Measurements from ENCODE around the gene CRNKL1. TPM values are rescaled to one million over a fixed set of nuclear protein-coding genes. Genes with fewer than 3 reads are reported as not detected.

CRNKL1 gene
- total and polyA plus RNA-seq, 7 donors, result 20.1 to 30.6 (median 23.2) TPM

DNA sequence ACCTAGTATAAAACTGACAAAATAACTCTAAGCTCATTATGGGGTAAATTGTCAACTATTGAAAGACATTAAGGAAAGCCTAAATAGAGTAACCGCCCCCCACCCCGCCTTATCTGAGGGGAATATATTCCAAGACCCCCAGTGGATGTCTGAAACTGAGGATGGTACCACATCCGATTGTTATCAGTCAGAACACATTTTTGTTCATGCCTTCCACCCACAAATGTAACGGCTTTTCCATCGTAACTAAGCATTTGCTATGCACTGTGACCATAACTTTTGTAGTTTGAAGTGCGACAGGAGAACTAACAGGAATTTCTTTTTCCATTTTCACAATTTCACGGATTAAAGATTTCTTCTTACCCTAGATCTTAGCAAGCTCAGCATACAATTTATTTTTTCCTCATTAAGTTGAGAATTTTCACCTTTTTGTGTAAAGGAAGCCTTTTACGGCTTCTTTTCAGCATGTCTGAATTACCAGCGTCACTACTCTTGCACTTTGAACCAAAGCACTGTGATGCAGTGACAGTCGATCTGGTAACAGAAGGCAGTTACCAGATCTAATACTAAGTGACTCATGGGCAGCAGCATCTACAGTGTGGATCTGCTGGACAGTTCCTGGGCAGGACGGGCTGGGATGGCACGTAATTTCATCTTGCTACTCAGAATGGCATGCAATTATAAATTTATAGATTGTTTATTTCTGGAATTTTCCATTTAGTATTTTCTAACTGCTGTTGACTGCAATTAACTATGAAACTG lies 11.9 kb upstream of the CRNKL1 start:
- TF ChIP-seq, protein P1, sequence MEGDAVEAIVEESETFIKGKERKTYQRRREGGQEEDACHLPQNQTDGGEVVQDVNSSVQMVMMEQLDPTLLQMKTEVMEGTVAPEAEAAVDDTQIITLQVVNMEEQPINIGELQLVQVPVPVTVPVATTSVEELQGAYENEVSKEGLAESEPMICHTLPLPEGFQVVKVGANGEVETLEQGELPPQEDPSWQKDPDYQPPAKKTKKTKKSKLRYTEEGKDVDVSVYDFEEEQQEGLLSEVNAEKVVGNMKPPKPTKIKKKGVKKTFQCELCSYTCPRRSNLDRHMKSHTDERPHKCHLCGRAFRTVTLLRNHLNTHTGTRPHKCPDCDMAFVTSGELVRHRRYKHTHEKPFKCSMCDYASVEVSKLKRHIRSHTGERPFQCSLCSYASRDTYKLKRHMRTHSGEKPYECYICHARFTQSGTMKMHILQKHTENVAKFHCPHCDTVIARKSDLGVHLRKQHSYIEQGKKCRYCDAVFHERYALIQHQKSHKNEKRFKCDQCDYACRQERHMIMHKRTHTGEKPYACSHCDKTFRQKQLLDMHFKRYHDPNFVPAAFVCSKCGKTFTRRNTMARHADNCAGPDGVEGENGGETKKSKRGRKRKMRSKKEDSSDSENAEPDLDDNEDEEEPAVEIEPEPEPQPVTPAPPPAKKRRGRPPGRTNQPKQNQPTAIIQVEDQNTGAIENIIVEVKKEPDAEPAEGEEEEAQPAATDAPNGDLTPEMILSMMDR (IDR thresholded peaks at IDR 0.05), result no peak
- Histone ChIP-seq H3K4me3 (no peak overlapping the region), H3K4me1 (no peaks in the 10 kb centered on the region), H3K36me3 (ENCODE audit: insufficient read depth in 1 of 2, low read depth in 1 of 2) (no peaks in the 10 kb centered on the region), H3K9me3 (no peaks in the 10 kb centered on the region), H3K27ac (no peak overlapping the region), H3K27me3 (ENCODE audit: insufficient read depth in 3 of 3, low read length in 2 of 3) (no peaks in the 10 kb centered on the region)
- 66 to 68% (median 68%) methylated on average over 12 of the region's 12 CpGs for WGBS, 3 donors
- no peak for DNase-seq
- ATAC-seq, result peak in 1 of 4 donors; percentile 69
- intact Hi-C loops (cut with DNase I), result no loop called here

DNA sequence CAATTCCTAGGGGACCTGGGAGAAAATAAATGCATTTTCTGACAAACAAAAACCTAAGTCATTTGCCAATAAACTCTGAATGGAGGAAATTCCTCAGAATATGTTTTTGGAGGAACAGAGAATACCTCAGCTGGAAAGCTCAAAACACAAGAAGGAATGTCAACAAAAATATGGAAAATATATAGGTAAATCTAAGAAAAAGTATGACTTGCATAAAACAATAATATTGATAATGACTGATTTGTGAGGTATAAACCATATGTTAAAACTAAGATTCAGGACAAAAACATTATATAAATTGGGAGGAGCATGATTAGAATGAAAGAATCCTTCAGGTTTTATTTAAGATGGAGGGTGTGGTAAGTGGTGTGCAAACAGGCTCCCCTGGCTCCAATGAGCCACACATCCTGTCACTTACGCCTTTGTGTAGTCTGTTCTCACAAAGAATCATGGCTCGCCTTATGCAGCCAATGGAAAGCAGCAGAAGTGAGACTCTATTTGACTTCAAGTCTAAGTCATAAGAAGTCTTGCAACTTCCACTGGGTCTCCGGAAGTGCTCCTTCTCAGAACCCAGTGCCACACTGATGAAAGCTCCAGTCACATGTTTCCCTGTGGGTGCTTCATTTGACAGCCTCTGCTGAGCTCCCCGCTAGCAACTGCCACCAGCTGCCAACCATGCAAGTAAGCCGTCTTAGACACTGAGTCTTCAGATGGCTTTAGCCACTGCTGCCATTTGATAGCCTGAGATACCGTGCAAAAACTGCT lies 8.2 kb upstream of the CRNKL1 start:
- intact Hi-C loops (cut with DNase I), result no loop called here
- 68 to 78% (median 71%) methylated on average over 6 of the region's 6 CpGs for WGBS, 3 donors
- DNase-seq, result no peak
- H3K27me3 ChIP-seq (ENCODE audit: insufficient read depth in 3 of 3, low read length in 2 of 3), result peaks cover 0 to 2% (median 0%) of the 10 kb centered on the region in 3 donors
- ATAC-seq, result peak in 1 of 4 donors; percentile 19
- no peaks in the 10 kb centered on the region for H3K4me1 ChIP-seq
- H3K4me3 ChIP-seq, result no peak overlapping the region
- H3K9me3 ChIP-seq, result no peaks in the 10 kb centered on the region
- H3K36me3 ChIP-seq (ENCODE audit: insufficient read depth in 1 of 2, low read depth in 1 of 2), result no peaks in the 10 kb centered on the region
- no peak overlapping the region for H3K27ac ChIP-seq
- TF ChIP-seq, protein P1 (IDR thresholded peaks at IDR 0.05), result no peak

DNA sequence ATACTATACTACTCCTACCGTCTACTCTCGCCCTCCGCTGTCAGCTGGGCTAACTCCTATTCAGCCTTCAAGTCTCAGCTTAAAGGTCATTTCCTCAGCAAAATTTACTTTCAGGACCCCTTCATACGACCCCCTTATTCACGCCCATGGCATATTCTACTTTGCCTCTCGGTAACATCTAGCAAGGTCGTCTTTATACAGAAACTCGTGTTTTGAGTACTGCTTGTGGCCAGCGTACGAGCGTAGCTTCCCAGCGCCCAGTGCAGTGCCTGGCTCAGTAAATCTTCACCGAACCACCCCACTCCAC lies 546 bp downstream of the CRNKL1 start:
- TF ChIP-seq, protein P1 (IDR thresholded peaks at IDR 0.05), result no peak
- peaks cover 9% of the 10 kb centered on the region for H3K4me1 ChIP-seq
- no peak for DNase-seq
- intact Hi-C loops (cut with DNase I), result loop anchor here in 1 of 2 donors (5.0 kb wide), 1 partner anchor 34 kb away; the partner anchor contains the start of gene NAA20
- ATAC-seq, result peak in 2 of 4 donors; percentile 1 to 11
- peaks cover 9 to 42% of the 10 kb centered on the region in 2 donors for H3K36me3 ChIP-seq (ENCODE audit: insufficient read depth in 1 of 2, low read depth in 1 of 2)
- no peaks in the 10 kb centered on the region for H3K27me3 ChIP-seq (ENCODE audit: insufficient read depth in 3 of 3, low read length in 2 of 3)
- peak overlapping the region; percentile 91 for H3K27ac ChIP-seq
- WGBS, 3 donors, result 2 to 3% (median 2%) methylated on average over 13 of the region's 13 CpGs
- peak overlapping the region; percentile 91 for H3K4me3 ChIP-seq
- H3K9me3 ChIP-seq, result no peaks in the 10 kb centered on the region

DNA sequence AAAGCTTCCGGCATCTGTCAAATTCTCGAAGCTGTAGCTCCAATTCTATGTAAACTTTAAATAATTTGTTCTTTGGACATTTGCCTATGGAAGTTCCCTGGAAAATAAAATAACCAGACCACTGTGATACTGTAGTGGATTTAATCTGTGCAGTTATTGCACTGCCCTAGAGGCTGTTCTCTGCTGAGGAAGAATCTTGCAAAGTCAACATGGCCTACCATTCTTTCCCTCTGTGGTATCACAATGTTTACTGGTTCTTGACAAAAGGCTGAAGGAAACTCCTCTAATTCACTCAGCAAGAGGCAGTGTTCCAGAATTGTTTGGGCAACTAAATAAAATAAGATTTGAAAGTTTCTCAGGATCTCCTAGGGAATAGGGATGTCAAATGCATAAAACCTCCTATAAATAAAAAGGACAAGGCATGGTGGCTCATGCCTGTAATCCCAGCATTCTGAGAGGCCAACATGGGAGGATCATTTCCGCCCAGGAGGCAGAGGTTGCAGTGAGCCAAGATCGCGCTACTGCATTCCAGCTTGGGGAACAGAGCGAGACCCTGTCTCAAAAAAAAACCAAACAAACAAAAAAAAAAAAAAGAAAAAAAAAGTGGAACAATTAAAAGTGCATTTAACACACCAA lies 12.4 kb downstream of the CRNKL1 start:
- ATAC-seq, result no peak
- 93% methylated on average over 6 of the region's 6 CpGs for WGBS, 3 donors
- H3K36me3 ChIP-seq (ENCODE audit: insufficient read depth in 1 of 2, low read depth in 1 of 2), result peaks cover 17 to 100% of the 10 kb centered on the region in 2 donors
- no peaks in the 10 kb centered on the region for H3K9me3 ChIP-seq
- no peak for DNase-seq
- intact Hi-C loops (cut with DNase I), result loop anchor here in 1 of 2 donors (10.0 kb wide), 1 partner anchor 535 kb away; no protein-coding TSS in a partner anchor
- H3K4me3 ChIP-seq, result no peak overlapping the region
- no peaks in the 10 kb centered on the region for H3K4me1 ChIP-seq
- TF ChIP-seq, protein P1 (IDR thresholded peaks at IDR 0.05), result no peak
- no peaks in the 10 kb centered on the region for H3K27me3 ChIP-seq (ENCODE audit: insufficient read depth in 3 of 3, low read length in 2 of 3)
- H3K27ac ChIP-seq, result no peak overlapping the region

Data from psoas muscle (tissue), 8 donors.